NCI-H446 (cell line): ENCODE data around the gene GMFB.

ENCODE experiments used
- DNase-seq, 2 experiments: peaks; one replicate each; lab custom pipeline; 2025; lab: John Stamatoyannopoulos, UW

GMFB gene

DNA sequence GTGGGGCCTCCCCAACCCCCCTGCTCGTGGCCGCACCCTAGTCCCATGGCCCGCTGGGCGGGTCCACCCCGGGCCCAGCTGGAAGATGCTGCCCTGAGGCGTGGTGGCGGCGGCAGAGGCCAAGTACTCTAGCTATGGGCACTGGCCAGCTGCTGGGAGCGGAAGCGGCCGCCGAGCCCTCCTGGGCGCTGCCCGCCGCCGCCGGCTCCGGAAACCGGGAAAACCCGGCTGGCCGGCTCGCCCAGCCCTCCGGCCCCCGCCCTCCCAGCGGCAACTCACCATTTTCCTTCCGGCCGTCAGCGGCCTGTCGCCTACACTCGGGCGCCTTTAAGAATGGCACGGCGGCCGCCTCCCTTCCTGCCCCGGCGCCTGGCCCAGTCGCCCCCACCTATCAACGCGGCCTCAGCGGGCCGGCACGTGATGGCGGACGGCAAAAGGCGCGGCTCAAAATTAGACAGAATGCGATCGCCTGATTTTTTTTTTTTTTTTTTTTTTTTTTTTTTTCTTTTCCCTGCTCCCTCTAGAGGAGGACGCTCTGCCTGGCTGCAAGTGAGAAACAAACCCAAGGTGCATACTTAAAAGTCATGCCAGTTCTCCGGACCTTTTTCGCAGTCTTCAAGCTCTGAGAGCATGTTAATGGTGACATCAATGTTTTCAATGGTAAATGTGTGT, at the start of gene GMFB:
TSS of gene GMFB (minus strand) at position 335 of the 672 bp plus-strand sequence. CDS start at position 282, 53 bp downstream.
- DNase-seq = peak; percentile 76 to 90

- no peak for DNase-seq
Observed at GRCh38 chr14:54538055-54538454, 49.3 kb upstream of the GMFB start.

- no peak for DNase-seq
Observed at GRCh38 chr14:54537651-54538050, 48.9 kb upstream of the GMFB start.

- DNase-seq = no peak
Observed at GRCh38 chr14:54535646-54536045, 46.9 kb upstream of the GMFB start.

DNA sequence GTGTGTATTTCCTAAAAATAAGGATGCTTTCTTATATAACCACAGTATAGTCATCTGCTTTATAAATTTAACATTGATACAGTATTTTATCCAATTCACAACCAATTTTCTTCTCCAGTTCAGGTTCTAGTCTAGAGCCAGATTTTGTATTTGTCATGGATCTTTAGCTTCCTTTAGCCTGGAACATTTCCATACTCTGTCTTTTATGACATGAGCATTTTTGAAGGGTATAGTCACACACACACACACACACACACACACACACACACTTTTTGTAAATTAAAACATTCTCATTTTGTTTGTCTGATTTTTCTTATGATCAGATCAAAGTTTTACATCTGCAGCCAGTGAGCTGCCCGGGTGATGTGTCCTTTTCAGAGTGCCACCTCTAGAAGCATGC, 46.3 kb upstream of the GMFB start:
- DNase-seq = no peak

DNA sequence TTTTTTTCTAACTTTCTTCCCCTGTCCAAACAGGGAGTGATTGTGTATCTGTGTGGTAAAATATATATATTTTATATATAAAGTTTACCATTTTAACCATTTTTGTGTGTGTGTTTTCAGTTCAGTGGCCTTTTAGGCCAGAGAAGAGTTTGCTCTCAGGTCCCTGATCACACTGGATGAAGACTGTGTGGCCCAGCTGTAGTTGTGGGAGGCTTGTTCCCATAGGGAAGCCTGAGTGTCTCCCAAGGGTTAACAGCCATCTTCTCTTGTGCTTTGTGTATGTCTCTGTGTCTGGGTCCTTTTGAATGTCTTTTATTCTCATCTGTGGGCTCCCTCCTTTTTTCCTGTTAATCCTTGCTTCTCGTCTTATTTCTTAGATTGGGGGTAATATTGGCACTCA, 44.3 kb upstream of the GMFB start:
- DNase-seq = no peak

- no peak for DNase-seq
Observed at GRCh38 chr14:54532111-54533012, 43.6 kb upstream of the GMFB start.

DNA sequence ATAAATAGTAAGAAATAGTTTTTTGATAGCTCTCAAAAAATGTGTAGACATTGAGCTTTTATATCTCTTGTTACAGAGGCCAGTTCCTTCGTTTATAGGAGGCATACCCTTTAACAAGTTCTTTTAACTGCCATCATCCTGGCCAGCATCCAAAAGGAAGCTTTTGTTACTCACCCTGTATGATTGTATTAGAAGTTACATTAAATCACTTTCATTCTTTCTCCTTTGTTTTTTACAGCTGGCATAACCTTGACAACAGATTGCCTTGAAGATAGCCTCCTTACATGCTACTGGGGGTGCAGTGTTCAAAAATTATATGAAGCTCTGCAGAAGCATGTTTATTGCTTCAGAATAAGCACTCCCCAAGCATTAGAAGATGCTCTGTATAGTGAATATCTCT, 41.0 kb upstream of the GMFB start:
- no peak for DNase-seq

DNA sequence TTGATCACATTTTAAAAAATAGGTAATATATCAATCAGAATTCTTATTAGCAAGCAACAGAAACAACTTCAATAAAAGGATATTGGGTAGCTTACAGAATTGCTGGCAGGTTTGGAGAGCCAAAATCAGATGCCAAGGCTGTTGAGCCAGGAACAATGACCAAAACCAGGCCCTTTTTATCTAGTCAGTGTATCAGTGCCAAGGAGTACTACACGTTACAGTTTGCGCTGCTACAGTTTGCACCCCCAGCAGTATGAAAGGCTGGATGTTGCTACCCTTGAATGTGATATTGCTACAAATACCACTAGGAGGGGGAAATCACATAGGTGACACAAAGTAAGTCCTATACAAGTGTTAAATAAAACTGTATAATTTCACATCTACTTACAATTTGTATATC, 40.2 kb upstream of the GMFB start:
- no peak for DNase-seq

DNA sequence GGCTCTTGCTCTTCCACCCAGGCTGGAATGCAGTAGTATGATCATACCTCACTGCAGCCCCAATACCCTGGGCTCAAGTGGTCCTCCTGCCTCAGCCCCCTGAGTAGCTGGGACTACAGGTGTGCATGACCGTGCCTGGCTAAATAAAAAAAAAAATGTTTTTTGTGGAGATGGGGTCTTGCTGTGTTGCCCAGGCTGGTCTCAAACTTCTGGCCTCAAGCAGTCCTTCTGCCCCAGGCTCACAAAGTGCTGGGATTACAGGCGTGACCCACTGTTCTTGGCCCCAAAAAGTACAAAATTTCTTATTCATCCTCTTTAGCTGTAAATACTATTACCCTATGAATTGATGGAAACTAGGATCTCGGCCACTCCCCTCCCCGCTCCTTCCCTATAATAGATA, 35.6 kb upstream of the GMFB start:
- DNase-seq = no peak

- DNase-seq = no peak
Observed at GRCh38 chr14:54516709-54517108, 27.9 kb upstream of the GMFB start.

DNA sequence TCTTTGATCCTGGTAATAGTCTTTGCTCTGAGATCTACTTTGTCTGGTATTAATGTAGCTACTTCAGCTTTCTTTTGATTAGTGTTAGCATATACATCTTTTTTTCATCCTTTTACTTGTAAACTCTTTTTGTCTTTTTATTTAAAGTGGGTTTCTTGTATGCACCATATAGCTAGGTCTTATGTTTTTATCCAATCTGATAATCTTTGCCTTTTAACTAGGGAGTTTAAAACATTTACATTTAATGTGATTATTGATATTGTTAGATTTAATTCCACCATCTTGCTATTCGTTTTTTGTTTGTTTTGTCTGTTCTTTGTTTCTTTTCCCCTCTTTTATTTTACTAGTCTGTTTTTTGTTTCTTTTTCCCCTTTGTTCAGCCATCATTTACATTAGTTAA, 26.9 kb upstream of the GMFB start:
- no peak for DNase-seq

DNA sequence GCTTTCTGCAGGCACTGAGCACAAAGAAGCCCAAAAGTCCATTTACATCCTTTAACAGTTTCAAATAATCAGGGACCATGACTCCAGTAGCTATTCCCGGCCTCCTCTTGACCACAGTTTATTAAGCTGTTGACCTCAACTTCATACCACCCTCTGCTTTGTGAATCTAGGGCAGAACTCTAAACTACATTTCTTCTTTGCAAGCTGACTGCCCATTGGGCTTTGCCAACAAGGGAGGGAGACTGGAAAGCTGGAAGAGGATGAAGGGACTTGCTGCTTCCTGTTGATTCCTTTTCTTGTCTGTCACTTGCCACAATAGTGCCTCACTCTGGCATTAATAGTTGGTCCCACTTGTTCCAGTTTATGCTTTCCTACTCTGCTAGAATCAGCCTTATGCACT, 23.6 kb upstream of the GMFB start:
- DNase-seq = no peak

- peak; percentile 94 to 96 for DNase-seq
Observed at GRCh38 chr14:54509546-54510501, 21.0 kb upstream of the GMFB start, which contains the start of gene CGRRF1. Gene CGRRF1 (plus strand): TSS chr14:54509906. CDS start chr14:54509960, 54 bp downstream.

DNA sequence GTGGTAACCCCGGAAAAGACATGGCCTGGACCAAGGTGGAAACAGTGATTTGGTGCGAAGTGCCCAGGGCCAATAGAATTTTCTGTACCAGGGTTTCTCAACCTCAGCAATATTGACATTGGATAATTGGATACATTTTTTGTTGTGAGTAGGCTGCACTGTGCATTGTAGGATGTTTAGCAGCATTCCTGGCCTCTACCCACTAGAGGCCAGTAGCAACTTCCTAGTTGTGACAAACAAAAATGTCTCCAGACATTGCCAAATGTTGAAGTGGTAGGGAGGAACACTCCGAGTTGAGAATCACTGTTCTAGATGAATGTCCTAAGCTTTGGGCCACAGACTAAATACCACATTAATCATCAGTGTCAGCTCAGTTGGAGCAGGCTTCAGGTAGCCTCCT, 14.7 kb upstream of the GMFB start:
- DNase-seq = peak in 1 of 2 experiments; percentile 16

GRCh38 chr14:54502602-54503001, 13.8 kb upstream of the GMFB start:
- no peak for DNase-seq

- no peak for DNase-seq
Observed at GRCh38 chr14:54501480-54501879, 12.7 kb upstream of the GMFB start.

GRCh38 chr14:54500744-54501143, 12.0 kb upstream of the GMFB start:
- DNase-seq = no peak

DNA sequence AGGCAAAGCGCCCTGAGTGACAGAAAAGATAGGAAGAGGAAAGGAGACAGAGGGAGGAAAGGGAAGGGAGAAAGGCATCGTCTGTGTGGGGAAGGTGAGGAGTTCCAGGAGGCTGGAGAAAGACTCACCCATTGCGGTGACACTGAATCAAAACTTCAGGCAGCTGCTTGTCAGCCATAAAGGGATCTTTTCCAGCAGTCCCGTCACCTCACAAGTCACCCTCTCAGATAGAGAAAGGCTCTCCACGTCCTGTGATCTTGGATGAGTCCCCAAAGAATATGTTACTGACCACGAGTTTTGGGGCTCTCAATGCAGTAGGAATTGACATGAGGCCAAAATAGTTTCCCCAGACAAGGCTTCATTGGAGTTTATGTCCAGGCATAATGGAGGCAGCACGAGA, 9.8 kb upstream of the GMFB start:
- DNase-seq = no peak

DNA sequence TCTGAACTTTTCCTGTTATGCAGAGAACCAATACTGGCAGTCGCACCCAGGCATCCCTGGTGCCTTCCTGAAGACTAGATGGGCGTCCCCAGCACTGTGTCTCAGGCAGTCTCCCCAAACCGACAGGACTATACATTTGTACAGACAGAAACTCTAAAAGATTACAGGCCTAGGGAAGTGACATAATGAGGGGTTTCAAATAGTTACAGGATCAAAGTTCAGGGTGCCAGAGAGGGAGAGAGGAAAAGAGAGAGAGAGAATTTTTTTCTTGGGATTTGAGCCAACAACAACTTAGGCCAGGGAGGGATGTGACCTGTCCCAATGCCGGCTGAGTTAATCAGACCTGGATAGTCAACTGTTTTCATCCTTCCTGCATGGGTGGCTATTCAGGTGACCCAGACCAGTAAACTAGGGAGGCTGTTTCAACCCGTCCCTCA, 9.3 kb upstream of the GMFB start:
- DNase-seq = no peak

- DNase-seq = no peak
Observed at GRCh38 chr14:54497224-54497623, 8.4 kb upstream of the GMFB start.

- no peak for DNase-seq
Observed at GRCh38 chr14:54493293-54493692, 4.5 kb upstream of the GMFB start.
